H9 (cell line): ENCODE data around the gene CD58. TPM values are rescaled to one million over a fixed set of nuclear protein-coding genes. Genes with fewer than 3 reads are reported as not detected.
"Not testable (repeated sequence)": the region's sequence is repeated elsewhere in the genome, so short reads cannot be mapped to it uniquely, and the experiment has no call there.

Experiments
- DNase-seq: peaks from one replicate; pipeline ENCODE4 v3.0.0-alpha.2; 2017
- H2AFZ ChIP-seq: one replicate; pipeline ENCODE4 v1.6.1; 2013; ENCODE audit warnings: mild to moderate bottlenecking, low read length, control low read depth, moderate library complexity
- H2AK5ac ChIP-seq: 2 replicates; pipeline ENCODE4 v1.6.1; 2013; ENCODE audit warnings: low read length, control low read depth, mixed read lengths; ENCODE audit not compliant: insufficient read length
- H2BK120ac ChIP-seq: one replicate; pipeline ENCODE4 v1.6.1; 2013; ENCODE audit warnings: low read depth, mild to moderate bottlenecking, low read length, control low read depth, inconsistent platforms; ENCODE audit not compliant: poor library complexity, severe bottlenecking
- H2BK12ac ChIP-seq: 2 replicates; pipeline ENCODE4 v1.6.1; 2013; ENCODE audit warnings: low read length, control low read depth, mixed read lengths, low read depth; ENCODE audit not compliant: insufficient read length
- H2BK15ac ChIP-seq: 2 replicates; pipeline ENCODE4 v1.6.1; 2013; ENCODE audit warnings: low read depth, low read length, control low read depth
- H2BK20ac ChIP-seq: one replicate; pipeline ENCODE4 v1.6.1; 2013; ENCODE audit warnings: low read depth, mild to moderate bottlenecking, low read length, control low read depth, inconsistent platforms; ENCODE audit not compliant: poor library complexity, severe bottlenecking
- H2BK5ac ChIP-seq: 2 replicates; pipeline ENCODE4 v1.6.1; 2013; ENCODE audit warnings: low read length, control low read depth, mixed read lengths; ENCODE audit not compliant: insufficient read length
- H3K14ac ChIP-seq: 2 replicates; pipeline ENCODE4 v1.6.1; 2013; ENCODE audit warnings: low read length, control low read depth; ENCODE audit not compliant: insufficient read depth
- H3K18ac ChIP-seq: 2 replicates; pipeline ENCODE4 v1.6.1; 2013; ENCODE audit warnings: low read depth, mild to moderate bottlenecking, mixed read lengths, low read length, control low read depth; ENCODE audit not compliant: insufficient read length
- H3K23ac ChIP-seq: 2 replicates; pipeline ENCODE4 v1.6.1; 2013; ENCODE audit warnings: low read length, control low read depth, mixed read lengths, low read depth; ENCODE audit not compliant: insufficient read length
- H3K23me2 ChIP-seq: 2 replicates; pipeline ENCODE4 v1.6.1; 2013; ENCODE audit warnings: low read depth, mild to moderate bottlenecking, mixed read lengths, low read length, control low read depth; ENCODE audit not compliant: insufficient read length, poor library complexity, severe bottlenecking
- H3K27ac ChIP-seq: 2 replicates; pipeline ENCODE4 v1.5.1; 2013; ENCODE audit warnings: low read length, control low read depth, mixed read lengths, low read depth; ENCODE audit not compliant: insufficient read length
- H3K27me3 ChIP-seq: 2 replicates; pipeline ENCODE4 v1.6.1; 2013; ENCODE audit warnings: low read length, control low read depth, inconsistent platforms; ENCODE audit not compliant: insufficient read depth
- H3K4ac ChIP-seq: 2 replicates; pipeline ENCODE4 v1.6.1; 2013; ENCODE audit warnings: low read depth, mild to moderate bottlenecking, control low read depth, inconsistent platforms, low read length, moderate library complexity
- H3K4me1 ChIP-seq: 2 replicates; pipeline ENCODE4 v1.6.1; 2013; ENCODE audit warnings: low read length, control low read depth, inconsistent platforms; ENCODE audit not compliant: insufficient read depth
- H3K4me2 ChIP-seq: 2 replicates; pipeline ENCODE4 v1.6.1; 2013; ENCODE audit warnings: low read length, control low read depth, mixed read lengths; ENCODE audit not compliant: insufficient read length, insufficient read depth
- H3K56ac ChIP-seq: 2 replicates; pipeline ENCODE4 v1.6.1; 2013; ENCODE audit warnings: low read depth, mild to moderate bottlenecking, mixed read lengths, low read length, control low read depth; ENCODE audit not compliant: insufficient read length
- H3K79me1 ChIP-seq: 2 replicates; pipeline ENCODE4 v1.6.1; 2013; ENCODE audit warnings: low read depth, mild to moderate bottlenecking, moderate library complexity, low read length, control low read depth, inconsistent platforms; ENCODE audit not compliant: insufficient read depth, poor library complexity, severe bottlenecking
- H3K79me2 ChIP-seq: 2 replicates; pipeline ENCODE4 v1.6.1; 2013; ENCODE audit warnings: low read length, control low read depth, inconsistent platforms; ENCODE audit not compliant: insufficient read depth
- H3K9ac ChIP-seq: 2 replicates; pipeline ENCODE4 v1.6.1; 2013; ENCODE audit warnings: low read length, control low read depth, mixed read lengths; ENCODE audit not compliant: insufficient read length; ENCODE audit errors: extremely low read depth
- H3K9me3 ChIP-seq: one replicate; pipeline ENCODE4 v1.6.1; 2013; ENCODE audit warnings: low read depth, low read length, inconsistent platforms; ENCODE audit not compliant: control insufficient read depth
- H3T11ph ChIP-seq: one replicate; pipeline ENCODE4 v1.6.1; 2013; ENCODE audit warnings: mild to moderate bottlenecking, low read length, control low read depth, inconsistent platforms
- H4K20me1 ChIP-seq: one replicate; pipeline ENCODE4 v1.6.1; 2013; ENCODE audit not compliant: control insufficient read depth, insufficient read length, insufficient read depth
- H4K5ac ChIP-seq: 2 replicates; pipeline ENCODE4 v1.6.1; 2013; ENCODE audit warnings: low read depth, mild to moderate bottlenecking, mixed read lengths, low read length, control low read depth; ENCODE audit not compliant: insufficient read length
- H4K8ac ChIP-seq: replicated peaks from 2 replicates; pipeline ENCODE4 v1.6.1; 2013; ENCODE audit warnings: low read length, control low read depth, mixed read lengths, low read depth; ENCODE audit not compliant: insufficient read length
- H4K91ac ChIP-seq: 2 replicates; pipeline ENCODE4 v1.6.1; 2013; ENCODE audit warnings: low read depth, mild to moderate bottlenecking, moderate library complexity, mixed read lengths, low read length, control low read depth; ENCODE audit not compliant: insufficient read length
- H3K27ac Mint-ChIP-seq, 3 experiments: 2 replicates in 2 of 3; 3 replicates in 1 of 3; pipeline ENCODE4 v1.8.0; 2020 to 2021; ENCODE audit warnings: mixed read lengths in 3 of 3, mild to moderate bottlenecking in 1 of 3, moderate library complexity in 1 of 3
- H3K27me3 Mint-ChIP-seq: 2 replicates; pipeline ENCODE4 v1.8.0; 2021; ENCODE audit warnings: low read depth, mild to moderate bottlenecking, moderate library complexity, mixed read lengths
- H3K36me3 Mint-ChIP-seq, 3 experiments: 2 replicates in 2 of 3; 3 replicates in 1 of 3; pipeline ENCODE4 v1.8.0; 2020 to 2021; ENCODE audit warnings: low read depth in 3 of 3, mixed read lengths in 3 of 3; ENCODE audit not compliant: insufficient read depth in 1 of 3
- H3K4me1 Mint-ChIP-seq, 2 experiments: 2 replicates each; pipeline ENCODE4 v1.8.0; 2020; ENCODE audit warnings: mixed read lengths in 2 of 2
- H3K4me3 Mint-ChIP-seq, 2 experiments: 2 replicates in 1 of 2; 3 replicates in 1 of 2; pipeline ENCODE4 v1.8.0; 2020 to 2021; ENCODE audit warnings: mild to moderate bottlenecking in 2 of 2, mixed read lengths in 2 of 2, moderate library complexity in 1 of 2
- H3K9me3 Mint-ChIP-seq, 2 experiments: 2 replicates in 1 of 2; 3 replicates in 1 of 2; pipeline ENCODE4 v1.8.0; 2020; ENCODE audit warnings: mild to moderate bottlenecking in 2 of 2, mixed read lengths in 2 of 2, moderate library complexity in 1 of 2
- WGBS: extraction: QIAGEN DNeasy Blood & Tissue Kit; methylation state at CpG from one replicate; pipeline ENCODE4 v1.1.7; 2013; ENCODE audit warnings: missing lambda C conversion rate, low lambda C conversion rate, mixed read lengths; ENCODE audit not compliant: insufficient read length; ENCODE audit errors: extremely low coverage; 5-methylcytosine and 5-hydroxymethylcytosine counted together
- total RNA-seq: library from RNA; stranded (reverse); gene quantifications from 2 replicates; pipeline ENCODE4 v1.2.1, GENCODE V29; 2021

CD58 gene
- total RNA-seq, 1 experiment from 2014 or later, result 4.3 TPM

DNA sequence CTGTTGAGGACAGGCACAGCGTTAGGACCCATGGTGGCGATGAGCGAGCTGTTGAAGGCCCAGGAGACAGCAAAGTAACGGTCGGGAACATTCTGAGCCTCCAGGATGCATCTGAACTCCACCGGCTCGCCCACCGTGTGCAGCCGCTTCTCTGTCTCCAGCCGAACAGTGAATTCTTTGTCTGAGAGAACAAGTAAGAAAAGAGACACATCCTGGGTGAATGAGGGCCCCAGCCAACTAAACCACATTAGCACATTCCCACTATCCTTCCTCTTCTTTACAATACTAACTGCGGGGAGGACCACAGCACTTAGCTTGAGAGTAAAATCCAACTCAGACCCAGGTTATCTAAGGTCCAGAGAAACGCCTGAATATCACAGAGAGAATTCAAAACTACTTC is 37.3 kb upstream of the CD58 start:
- no CpG with 5 or more reads among the region's 12 CpGs for WGBS
- not testable (repeated sequence) for H3K27ac ChIP-seq, H3K36me3 Mint-ChIP-seq, H4K20me1 ChIP-seq, H3K9ac ChIP-seq, H3K23ac ChIP-seq, H3K56ac ChIP-seq, H3K18ac ChIP-seq, H2AFZ ChIP-seq, DNase-seq, H3K4ac ChIP-seq, H3K79me1 ChIP-seq, H3K23me2 ChIP-seq, H2BK20ac ChIP-seq, H2BK15ac ChIP-seq, H2AK5ac ChIP-seq, H3K4me1 ChIP-seq, H4K8ac ChIP-seq, H4K91ac ChIP-seq, H2BK12ac ChIP-seq, H3K4me3 Mint-ChIP-seq, H3K9me3 ChIP-seq, H3K79me2 ChIP-seq, H4K5ac ChIP-seq, H3K4me2 ChIP-seq, H3K27me3 ChIP-seq, H3K27ac Mint-ChIP-seq, H3K27me3 Mint-ChIP-seq, H3T11ph ChIP-seq, H3K14ac ChIP-seq, H3K9me3 Mint-ChIP-seq, H2BK120ac ChIP-seq, H2BK5ac ChIP-seq
- H3K4me1 Mint-ChIP-seq, result peaks cover 38 to 57% of the 10 kb centered on the region in 2 experiments

DNA sequence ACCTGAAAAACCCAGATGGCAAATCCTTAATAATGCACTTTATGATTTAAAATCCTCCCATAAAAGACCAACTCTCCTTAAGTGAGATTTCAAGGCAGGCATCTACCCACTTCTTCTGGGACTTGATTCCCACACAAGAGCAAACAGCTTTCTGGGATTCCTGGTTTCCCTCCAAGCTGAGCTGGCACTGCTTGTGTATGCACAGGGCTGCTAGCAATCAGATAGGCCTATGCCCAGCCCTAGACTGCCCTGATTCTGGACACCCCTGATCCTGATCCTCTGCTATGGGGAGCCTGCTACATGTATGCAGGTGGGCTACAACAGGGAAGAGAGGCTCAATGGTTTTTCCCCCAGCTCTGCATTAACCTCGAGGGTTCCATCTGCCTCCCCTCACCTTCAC is 36.6 kb upstream of the CD58 start:
- WGBS, result no CpG with 5 or more reads among the region's 1 CpG
- not testable (repeated sequence) for H3K56ac ChIP-seq, H3K36me3 Mint-ChIP-seq, H3K4me3 Mint-ChIP-seq, H3K9me3 ChIP-seq, H3K27ac Mint-ChIP-seq, H3K23ac ChIP-seq, H3K27me3 Mint-ChIP-seq, H3K9me3 Mint-ChIP-seq, H2AK5ac ChIP-seq, H2BK12ac ChIP-seq, H3K27ac ChIP-seq, H3K4ac ChIP-seq, H2BK15ac ChIP-seq, H3T11ph ChIP-seq, H4K8ac ChIP-seq, H3K18ac ChIP-seq, H3K9ac ChIP-seq, H3K4me1 ChIP-seq, H3K4me2 ChIP-seq, H3K79me1 ChIP-seq, H3K79me2 ChIP-seq, H3K14ac ChIP-seq, H4K20me1 ChIP-seq, H2BK120ac ChIP-seq, H4K91ac ChIP-seq, H2BK20ac ChIP-seq, H2AFZ ChIP-seq, H3K23me2 ChIP-seq, DNase-seq, H2BK5ac ChIP-seq, H4K5ac ChIP-seq, H3K27me3 ChIP-seq
- H3K4me1 Mint-ChIP-seq, result peaks cover 38 to 57% of the 10 kb centered on the region in 2 experiments
